ENCODE results near the gene NLRX1.
A peak's percentile ranks its signal among the peaks of the same experiment; 100 is the strongest.
"Not testable (repeated sequence)": the region's sequence is repeated elsewhere in the genome, so short reads cannot be mapped to it uniquely, and the experiment has no call there.

The NLRX1 gene

DNA sequence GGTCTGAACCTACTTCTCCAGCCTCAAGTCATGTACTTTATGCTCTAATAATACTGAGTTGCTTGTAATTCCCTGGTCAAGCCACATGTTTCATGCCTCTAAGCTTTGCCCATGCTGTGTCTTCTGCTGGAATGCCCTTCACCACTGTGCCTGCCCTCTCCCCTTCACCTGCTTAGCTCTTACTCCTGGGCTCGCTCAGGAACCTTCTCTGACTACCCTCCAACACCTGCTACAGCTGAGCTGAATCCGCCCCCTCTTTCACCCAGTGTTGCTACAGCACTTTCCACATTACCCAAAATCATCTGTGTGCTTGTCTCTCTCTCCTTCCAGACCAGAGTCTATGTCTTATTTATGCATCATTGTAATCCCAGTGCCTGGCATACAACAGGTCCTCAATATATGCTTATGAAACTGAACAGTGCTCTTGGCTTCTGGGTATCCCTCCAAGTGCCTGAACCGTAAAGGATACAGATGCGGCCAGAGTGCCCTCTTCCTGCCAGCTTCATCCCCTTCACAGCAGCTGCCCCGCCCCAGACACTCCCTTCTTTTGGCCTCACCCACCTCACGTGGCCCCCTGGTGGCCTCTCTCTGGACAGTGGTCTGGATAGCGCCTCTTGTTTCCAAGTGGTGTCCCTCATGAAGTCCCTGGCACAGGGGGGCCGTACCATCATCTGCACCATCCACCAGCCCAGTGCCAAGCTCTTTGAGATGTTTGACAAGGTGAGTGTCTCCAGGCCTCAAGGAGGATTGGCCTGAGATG is 12.6 kb upstream of the NLRX1 start:
- H3K4me1 ChIP-seq (ENCODE audit: insufficient read depth, low read length) = no peaks in the 10 kb centered on the region
- H3K27me3 ChIP-seq (ENCODE audit: insufficient read depth, low read length) = peaks cover 19% of the 10 kb centered on the region
- H3K4me3 ChIP-seq (ENCODE audit: low read length) = no peak overlapping the region
- no peak overlapping the region for H3K27ac ChIP-seq (ENCODE audit: low read length)
- no peaks in the 10 kb centered on the region for H3K9me3 ChIP-seq (ENCODE audit: insufficient read depth, low read depth, low read length)
- no peak overlapping the region for H3K9ac ChIP-seq (ENCODE audit: low read depth, low read length)
- no peaks in the 10 kb centered on the region for H3K36me3 ChIP-seq (ENCODE audit: insufficient read depth, low read depth, low read length)

DNA sequence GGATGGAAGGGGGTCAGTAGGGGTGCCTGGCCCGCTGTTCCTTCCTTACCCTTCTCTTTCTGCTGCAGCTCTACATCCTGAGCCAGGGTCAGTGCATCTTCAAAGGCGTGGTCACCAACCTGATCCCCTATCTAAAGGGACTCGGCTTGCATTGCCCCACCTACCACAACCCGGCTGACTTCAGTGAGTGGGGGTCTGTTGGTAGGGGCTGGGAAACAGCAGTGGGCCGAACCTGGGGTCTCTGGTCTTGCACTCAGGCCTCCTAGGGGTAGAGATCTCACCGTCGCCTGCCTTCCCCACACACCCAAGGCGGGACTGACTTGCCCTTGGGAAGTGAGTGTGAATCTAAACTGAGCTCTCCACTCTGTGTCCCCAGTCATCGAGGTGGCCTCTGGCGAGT is 12.0 kb upstream of the NLRX1 start:
- Histone ChIP-seq H3K27ac (ENCODE audit: low read length) (no peak overlapping the region), H3K9ac (ENCODE audit: low read depth, low read length) (no peak overlapping the region), H3K36me3 (ENCODE audit: insufficient read depth, low read depth, low read length) (no peaks in the 10 kb centered on the region), H3K4me3 (ENCODE audit: low read length) (no peak overlapping the region), H3K27me3 (ENCODE audit: insufficient read depth, low read length) (peaks cover 14% of the 10 kb centered on the region), H3K9me3 (ENCODE audit: insufficient read depth, low read depth, low read length) (no peaks in the 10 kb centered on the region), H3K4me1 (ENCODE audit: insufficient read depth, low read length) (no peaks in the 10 kb centered on the region)

DNA sequence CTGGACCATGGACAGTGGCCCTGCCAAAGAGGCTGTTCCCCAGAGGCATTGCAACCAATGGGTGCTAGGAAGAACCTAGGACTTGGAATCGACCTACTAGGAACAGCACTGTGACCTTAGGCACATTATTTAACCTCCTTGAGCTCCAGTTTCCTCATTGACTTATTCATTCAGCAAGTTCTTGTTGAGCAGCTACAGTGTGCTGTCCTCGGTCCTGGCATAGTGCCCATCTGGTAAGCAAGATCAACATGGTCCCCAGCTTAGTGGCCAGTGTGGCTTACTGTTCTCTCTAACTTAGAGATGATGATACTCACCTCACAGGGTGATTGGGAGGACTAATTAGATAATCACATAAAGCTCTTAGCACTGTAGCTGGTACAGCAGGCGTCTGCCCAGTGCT is 11.5 kb upstream of the NLRX1 start:
- Histone ChIP-seq H3K9me3 (ENCODE audit: insufficient read depth, low read depth, low read length) (no peaks in the 10 kb centered on the region), H3K4me1 (ENCODE audit: insufficient read depth, low read length) (no peaks in the 10 kb centered on the region), H3K4me3 (ENCODE audit: low read length) (no peak overlapping the region), H3K9ac (ENCODE audit: low read depth, low read length) (no peak overlapping the region), H3K27me3 (ENCODE audit: insufficient read depth, low read length) (peaks cover 8% of the 10 kb centered on the region), H3K36me3 (ENCODE audit: insufficient read depth, low read depth, low read length) (no peaks in the 10 kb centered on the region), H3K27ac (ENCODE audit: low read length) (no peak overlapping the region)

DNA sequence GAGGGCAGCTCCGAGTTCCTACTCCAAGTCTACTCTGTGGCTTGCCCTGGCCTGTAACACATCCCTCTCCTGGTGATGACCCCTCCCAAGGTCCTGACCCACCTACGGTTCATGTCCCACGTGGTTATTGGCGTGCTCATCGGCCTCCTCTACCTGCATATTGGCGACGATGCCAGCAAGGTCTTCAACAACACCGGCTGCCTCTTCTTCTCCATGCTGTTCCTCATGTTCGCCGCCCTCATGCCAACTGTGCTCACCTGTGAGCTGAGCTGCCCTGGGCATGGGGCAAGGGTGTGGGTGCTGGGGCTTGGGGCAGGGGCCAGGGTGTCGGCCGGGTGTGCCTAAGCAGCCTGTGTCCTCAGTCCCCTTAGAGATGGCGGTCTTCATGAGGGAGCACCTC is 10.1 kb upstream of the NLRX1 start:
- H3K36me3 ChIP-seq (ENCODE audit: insufficient read depth, low read depth, low read length) = no peaks in the 10 kb centered on the region
- no peak overlapping the region for H3K4me3 ChIP-seq (ENCODE audit: low read length)
- no peaks in the 10 kb centered on the region for H3K9me3 ChIP-seq (ENCODE audit: insufficient read depth, low read depth, low read length)
- H3K27ac ChIP-seq (ENCODE audit: low read length) = no peak overlapping the region
- H3K4me1 ChIP-seq (ENCODE audit: insufficient read depth, low read length) = no peaks in the 10 kb centered on the region
- no peak overlapping the region for H3K9ac ChIP-seq (ENCODE audit: low read depth, low read length)
- peaks cover 4% of the 10 kb centered on the region; the same call in 1 of the 2 replicates for H3K27me3 ChIP-seq (ENCODE audit: insufficient read depth, low read length)

DNA sequence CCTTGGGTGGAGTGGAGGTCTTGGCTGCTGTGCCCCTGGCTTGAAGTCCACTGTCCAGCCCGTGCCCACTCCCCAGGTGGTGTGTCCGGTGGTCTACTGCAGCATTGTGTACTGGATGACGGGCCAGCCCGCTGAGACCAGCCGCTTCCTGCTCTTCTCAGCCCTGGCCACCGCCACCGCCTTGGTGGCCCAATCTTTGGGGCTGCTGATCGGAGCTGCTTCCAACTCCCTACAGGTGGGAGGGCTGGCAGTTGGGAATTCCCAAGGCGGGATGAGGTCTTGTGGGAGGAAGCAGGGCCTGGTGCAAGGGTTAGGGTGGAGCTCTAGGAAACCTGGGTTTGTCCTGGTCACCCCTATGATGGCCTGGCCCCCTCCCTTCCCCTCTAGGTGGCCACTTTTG is 8.4 kb upstream of the NLRX1 start:
- Histone ChIP-seq H3K27ac (ENCODE audit: low read length) (no peak overlapping the region), H3K27me3 (ENCODE audit: insufficient read depth, low read length) (no peaks in the 10 kb centered on the region), H3K9ac (ENCODE audit: low read depth, low read length) (no peak overlapping the region), H3K36me3 (ENCODE audit: insufficient read depth, low read depth, low read length) (no peaks in the 10 kb centered on the region), H3K4me3 (ENCODE audit: low read length) (no peak overlapping the region), H3K9me3 (ENCODE audit: insufficient read depth, low read depth, low read length) (no peaks in the 10 kb centered on the region), H3K4me1 (ENCODE audit: insufficient read depth, low read length) (no peaks in the 10 kb centered on the region)

DNA sequence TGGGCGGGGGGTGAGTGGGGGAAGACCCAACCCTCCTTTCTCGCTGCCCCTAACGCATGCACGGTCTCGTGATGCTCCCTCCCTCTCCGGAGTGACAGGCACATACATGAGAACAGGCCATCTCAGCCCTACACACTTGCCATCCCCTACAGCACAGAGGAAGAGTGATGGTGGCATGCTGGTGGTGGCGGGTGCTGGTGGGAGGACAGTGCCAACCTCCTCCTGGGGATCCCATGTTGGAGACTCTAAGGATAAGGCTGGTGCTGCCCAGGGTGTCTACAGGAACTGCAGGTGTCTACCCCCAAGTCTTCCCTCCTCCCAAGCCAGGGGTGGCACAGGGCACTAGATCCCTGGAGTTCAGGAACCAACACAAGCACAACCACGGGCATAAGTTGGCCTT is 6.7 kb upstream of the NLRX1 start:
- Histone ChIP-seq H3K27ac (ENCODE audit: low read length) (no peak overlapping the region), H3K27me3 (ENCODE audit: insufficient read depth, low read length) (no peaks in the 10 kb centered on the region), H3K9me3 (ENCODE audit: insufficient read depth, low read depth, low read length) (no peaks in the 10 kb centered on the region), H3K36me3 (ENCODE audit: insufficient read depth, low read depth, low read length) (no peaks in the 10 kb centered on the region), H3K4me1 (ENCODE audit: insufficient read depth, low read length) (peaks cover 4% of the 10 kb centered on the region; the same call in 1 of the 2 replicates), H3K4me3 (ENCODE audit: low read length) (no peak overlapping the region), H3K9ac (ENCODE audit: low read depth, low read length) (no peak overlapping the region)

DNA sequence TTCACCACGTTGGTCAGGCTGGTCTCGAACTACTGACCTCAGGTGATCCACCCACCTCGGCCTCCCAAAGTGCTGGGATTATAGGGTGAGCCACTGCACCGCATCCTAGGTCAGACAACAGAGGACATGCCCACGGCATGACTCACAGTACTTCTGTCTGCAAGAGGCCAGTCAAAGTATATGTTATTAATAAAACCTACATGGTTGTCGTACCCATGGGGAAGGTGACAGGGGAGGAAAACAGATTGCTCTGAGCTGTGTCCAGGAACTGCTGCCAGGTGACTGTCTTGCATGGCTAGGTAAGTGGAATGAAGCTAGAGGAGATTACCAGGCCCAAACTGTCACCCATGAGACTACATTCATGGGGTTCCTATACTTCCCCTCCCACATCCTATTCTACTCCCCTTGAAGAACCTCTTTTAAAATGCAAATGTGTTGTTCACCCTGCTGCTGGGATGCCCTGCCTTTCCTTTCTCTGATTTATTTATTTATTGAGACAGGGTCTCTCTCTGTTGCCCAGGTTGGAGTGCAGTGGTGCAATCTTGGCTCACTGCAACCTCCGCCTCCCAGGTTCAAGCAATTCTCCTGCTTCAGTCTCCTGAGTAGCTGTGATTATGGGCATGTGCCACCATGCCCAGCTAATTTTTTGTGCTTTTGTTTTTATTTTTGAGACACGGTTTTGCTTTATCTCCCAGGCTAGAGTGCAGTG is 2.0 kb upstream of the NLRX1 start:
- peaks cover 8% of the 10 kb centered on the region for H3K4me1 ChIP-seq (ENCODE audit: insufficient read depth, low read length)
- no peak overlapping the region for H3K27ac ChIP-seq (ENCODE audit: low read length)
- H3K36me3 ChIP-seq (ENCODE audit: insufficient read depth, low read depth, low read length) = no peaks in the 10 kb centered on the region
- H3K27me3 ChIP-seq (ENCODE audit: insufficient read depth, low read length) = no peaks in the 10 kb centered on the region
- H3K9me3 ChIP-seq (ENCODE audit: insufficient read depth, low read depth, low read length) = no peaks in the 10 kb centered on the region
- H3K4me3 ChIP-seq (ENCODE audit: low read length) = no peak overlapping the region
- no peak overlapping the region for H3K9ac ChIP-seq (ENCODE audit: low read depth, low read length)

DNA sequence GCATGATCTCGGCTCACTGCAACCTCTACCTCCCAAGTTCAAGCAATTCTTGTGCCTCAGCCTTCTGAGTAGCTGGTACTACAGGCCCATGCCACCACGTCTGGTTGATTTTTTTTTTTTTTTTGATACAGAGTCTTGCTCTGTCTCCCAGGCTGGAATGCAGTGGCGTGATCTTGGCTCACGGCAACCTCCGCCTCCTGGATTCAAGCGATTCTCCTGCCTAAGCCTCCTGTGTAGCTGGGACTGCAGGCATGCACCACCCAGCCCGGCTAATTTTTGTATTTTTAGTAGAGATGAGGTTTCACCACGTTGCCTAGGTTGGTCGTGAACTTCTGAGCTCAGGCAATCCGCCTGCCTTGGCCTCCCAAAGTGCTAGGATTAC is 1.5 kb upstream of the NLRX1 start:
- H3K4me3 ChIP-seq (ENCODE audit: low read length); H3K27ac ChIP-seq (ENCODE audit: low read length); H3K4me1 ChIP-seq (ENCODE audit: insufficient read depth, low read length); H3K9me3 ChIP-seq (ENCODE audit: insufficient read depth, low read depth, low read length); H3K9ac ChIP-seq (ENCODE audit: low read depth, low read length); H3K36me3 ChIP-seq (ENCODE audit: insufficient read depth, low read depth, low read length); H3K27me3 ChIP-seq (ENCODE audit: insufficient read depth, low read length): not testable (repeated sequence)

DNA sequence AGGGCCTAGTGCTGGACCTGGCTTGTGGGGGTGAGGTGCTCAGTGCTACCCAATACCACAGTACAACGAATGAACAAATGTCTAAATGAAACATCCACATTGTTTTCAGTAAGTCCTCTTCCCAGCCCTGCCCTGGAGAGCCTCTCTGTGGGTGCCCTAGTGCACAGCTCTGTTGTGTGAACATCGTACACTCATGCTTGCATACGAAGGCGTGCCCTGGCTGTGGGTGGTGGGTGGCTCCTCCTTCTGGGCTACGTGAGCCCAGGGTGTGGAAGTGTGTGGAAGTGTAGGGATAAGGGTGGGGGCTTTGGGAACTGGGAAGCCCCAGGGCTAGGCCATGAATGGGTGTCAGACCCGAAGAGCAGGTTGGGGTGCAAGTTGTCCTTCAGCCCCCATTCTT is 592 bp upstream of the NLRX1 start:
- Histone ChIP-seq H3K36me3 (ENCODE audit: insufficient read depth, low read depth, low read length) (no peaks in the 10 kb centered on the region), H3K27me3 (ENCODE audit: insufficient read depth, low read length) (no peaks in the 10 kb centered on the region), H3K27ac (ENCODE audit: low read length) (no peak overlapping the region), H3K9me3 (ENCODE audit: insufficient read depth, low read depth, low read length) (no peaks in the 10 kb centered on the region), H3K4me3 (ENCODE audit: low read length) (no peak overlapping the region; the same call in 1 of the 2 replicates), H3K9ac (ENCODE audit: low read depth, low read length) (no peak overlapping the region), H3K4me1 (ENCODE audit: insufficient read depth, low read length) (peaks cover 8% of the 10 kb centered on the region)

DNA sequence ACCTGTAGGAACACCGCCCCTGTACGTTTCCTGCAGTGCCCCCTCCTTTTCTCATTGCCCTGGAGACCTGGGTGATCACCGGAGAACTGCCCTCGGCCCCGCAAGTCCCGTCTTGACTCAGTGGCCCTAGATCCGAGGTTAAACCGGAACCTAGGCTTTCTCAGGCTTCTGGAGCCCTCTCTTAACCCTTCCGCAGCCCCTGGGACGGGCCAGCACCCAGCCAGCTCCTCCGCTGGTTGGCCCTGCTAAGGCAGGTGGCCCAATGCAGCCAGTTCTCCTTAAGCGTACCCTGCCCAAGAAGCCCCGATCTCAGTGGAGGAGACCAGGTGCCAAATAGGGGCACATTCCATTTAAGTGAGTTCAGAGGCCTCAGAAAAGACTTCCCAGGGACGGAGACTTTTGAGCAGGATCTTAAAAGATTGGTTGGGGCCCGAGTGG is 776 bp downstream of the NLRX1 start:
- Histone ChIP-seq H3K4me3 (ENCODE audit: low read length) (peak overlapping the region; percentile 91), H3K27me3 (ENCODE audit: insufficient read depth, low read length) (no peaks in the 10 kb centered on the region), H3K9me3 (ENCODE audit: insufficient read depth, low read depth, low read length) (no peaks in the 10 kb centered on the region), H3K4me1 (ENCODE audit: insufficient read depth, low read length) (peaks cover 8% of the 10 kb centered on the region), H3K27ac (ENCODE audit: low read length) (peak overlapping the region; percentile 64), H3K9ac (ENCODE audit: low read depth, low read length) (peak overlapping the region; percentile 86), H3K36me3 (ENCODE audit: insufficient read depth, low read depth, low read length) (no peaks in the 10 kb centered on the region)

DNA sequence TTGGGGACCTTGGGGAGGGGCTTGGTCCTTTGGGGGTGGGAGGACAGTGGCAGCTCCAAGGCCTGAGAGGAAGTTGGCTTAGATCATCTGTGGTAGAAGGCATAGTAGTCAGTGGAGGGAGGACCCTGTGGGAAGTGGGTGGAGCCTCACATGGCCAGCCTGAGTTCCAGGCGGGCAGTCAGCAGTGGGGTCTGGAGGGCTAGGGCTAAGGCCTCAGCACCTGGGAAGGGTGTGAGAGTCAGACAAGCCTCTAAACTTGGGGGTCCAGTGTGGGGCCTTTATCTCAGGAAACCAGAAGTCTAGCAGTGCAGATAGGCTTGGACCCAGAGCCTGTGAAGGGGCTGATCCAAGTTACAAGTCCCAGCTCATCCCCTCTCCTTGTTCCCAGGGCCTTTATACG is 4.0 kb downstream of the NLRX1 start:
- Histone ChIP-seq H3K27ac (ENCODE audit: low read length) (no peak overlapping the region), H3K27me3 (ENCODE audit: insufficient read depth, low read length) (no peaks in the 10 kb centered on the region), H3K4me1 (ENCODE audit: insufficient read depth, low read length) (peaks cover 3% of the 10 kb centered on the region; the same call in 1 of the 2 replicates), H3K9ac (ENCODE audit: low read depth, low read length) (no peak overlapping the region), H3K4me3 (ENCODE audit: low read length) (no peak overlapping the region), H3K36me3 (ENCODE audit: insufficient read depth, low read depth, low read length) (no peaks in the 10 kb centered on the region), H3K9me3 (ENCODE audit: insufficient read depth, low read depth, low read length) (no peaks in the 10 kb centered on the region)

DNA sequence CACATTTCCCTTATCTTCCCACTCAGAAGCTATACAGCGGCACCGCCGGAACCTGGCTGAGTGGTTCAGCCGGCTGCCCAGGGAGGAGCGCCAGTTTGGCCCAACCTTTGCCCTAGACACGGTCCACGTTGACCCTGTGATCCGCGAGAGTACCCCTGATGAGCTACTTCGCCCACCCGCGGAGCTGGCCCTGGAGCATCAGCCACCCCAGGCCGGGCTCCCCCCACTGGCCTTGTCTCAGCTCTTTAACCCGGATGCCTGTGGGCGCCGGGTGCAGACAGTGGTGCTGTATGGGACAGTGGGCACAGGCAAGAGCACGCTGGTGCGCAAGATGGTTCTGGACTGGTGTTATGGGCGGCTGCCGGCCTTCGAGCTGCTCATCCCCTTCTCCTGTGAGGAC is 4.9 kb downstream of the NLRX1 start:
- H3K4me1 ChIP-seq (ENCODE audit: insufficient read depth, low read length) = peaks cover 5% of the 10 kb centered on the region; the same call in 1 of the 2 replicates
- H3K9ac ChIP-seq (ENCODE audit: low read depth, low read length) = no peak overlapping the region
- no peaks in the 10 kb centered on the region for H3K27me3 ChIP-seq (ENCODE audit: insufficient read depth, low read length)

More for the DNA sequence above, 4.9 kb downstream of the NLRX1 start:
- H3K27ac ChIP-seq (ENCODE audit: low read length) = no peak overlapping the region
- H3K36me3 ChIP-seq (ENCODE audit: insufficient read depth, low read depth, low read length) = no peaks in the 10 kb centered on the region
- no peaks in the 10 kb centered on the region for H3K9me3 ChIP-seq (ENCODE audit: insufficient read depth, low read depth, low read length)
- H3K4me3 ChIP-seq (ENCODE audit: low read length) = no peak overlapping the region

All from iPS-20b (cell line).